HCT116 (cell line): ENCODE results near the gene SEZ6L2.

ENCODE experiments used
- ATF3 ChIP-seq: IDR thresholded peaks from 2 replicates; pipeline ENCODE4 v1.6.1; 2012
- CTCF ChIP-seq, 3 experiments: fragments of 200-600 bp in 1 of 3; sonication (generic) in 1 of 3; IDR thresholded peaks in 2 of 3; conservative IDR thresholded peaks in 1 of 3; 2 replicates each; pipeline ENCODE4 v1.5.1; 2012 to 2017; ENCODE audit warnings: low read depth in 2 of 3, low read length in 2 of 3, antibody characterized with exemption in 1 of 3, borderline replicate concordance in 1 of 3, control low read depth in 1 of 3, mild to moderate bottlenecking in 1 of 3, mixed read lengths in 1 of 3, mixed run types in 1 of 3, moderate library complexity in 1 of 3; ENCODE audit not compliant: insufficient read depth in 1 of 3
- EGR1 ChIP-seq: IDR thresholded peaks from 2 replicates; pipeline ENCODE4 v1.6.1; 2012; ENCODE audit warnings: low read depth
- EZH2phosphoT487 ChIP-seq: fragments of 200-600 bp; IDR thresholded peaks from 2 replicates; pipeline ENCODE4 v1.6.1; 2018; ENCODE audit warnings: antibody characterized with exemption, borderline replicate concordance
- JUND ChIP-seq: IDR thresholded peaks from 2 replicates; pipeline ENCODE4 v1.6.1; 2012
- POLR2A ChIP-seq: IDR thresholded peaks from 2 replicates; pipeline ENCODE4 v1.7.0; 2011; ENCODE audit warnings: borderline replicate concordance; ENCODE audit not compliant: insufficient read depth, insufficient read length; ENCODE audit errors: extremely low read depth
- POLR2AphosphoS5 ChIP-seq: IDR thresholded peaks from 2 replicates; pipeline ENCODE4 v1.6.1; 2011; ENCODE audit warnings: mild to moderate bottlenecking, low read depth, low read length, moderate library complexity
- RAD21 ChIP-seq: IDR thresholded peaks from 2 replicates; pipeline ENCODE4 v1.6.1; 2012; ENCODE audit warnings: low read depth, mild to moderate bottlenecking
- REST ChIP-seq: IDR thresholded peaks from 2 replicates; pipeline ENCODE4 v1.6.1; 2012; ENCODE audit warnings: low read depth
- SP1 ChIP-seq: IDR thresholded peaks from 2 replicates; pipeline ENCODE4 v1.6.1; 2012; ENCODE audit warnings: low read depth
- SRF ChIP-seq: IDR thresholded peaks from 2 replicates; pipeline ENCODE4 v1.6.1; 2012; ENCODE audit warnings: low read depth
- ZFX ChIP-seq: fragments of 450-650 bp; IDR thresholded peaks from 2 replicates; pipeline ENCODE4 v1.6.1; 2017
- ZNF274 ChIP-seq: fragments of 200-500 bp; sonication (Bioruptor generic); IDR thresholded peaks from 2 replicates; pipeline ENCODE4 v1.6.1; 2014; ENCODE audit warnings: mild to moderate bottlenecking, low read depth, low read length, inconsistent platforms

- TF ChIP-seq CTCF (IDR thresholded peaks at IDR 0.05 in 2 of 3, conservative IDR thresholded peaks at IDR 0.05 in 1 of 3; ENCODE audit: borderline replicate concordance in 1 of 3, insufficient read depth in 1 of 3, low read depth in 2 of 3, low read length in 2 of 3) (no peak), ATF3 (no peak), POLR2AphosphoS5 (no peak), POLR2A (no peak), REST (no peak), RAD21 (no peak), EZH2phosphoT487 (no peak), JUND (no peak), ZNF274 (no peak), ZFX (no peak), SP1 (no peak), EGR1 (no peak), SRF (no peak)
Measured at GRCh38 chr16:29858974-29859373, 40.4 kb downstream of the SEZ6L2 start.
